ENCODE data around the gene NEDD4L.

Gene NEDD4L

GRCh38 chr18:58446391-58447060 is 402.5 kb downstream of the NEDD4L start:
- DNase-seq = no peak

DNA sequence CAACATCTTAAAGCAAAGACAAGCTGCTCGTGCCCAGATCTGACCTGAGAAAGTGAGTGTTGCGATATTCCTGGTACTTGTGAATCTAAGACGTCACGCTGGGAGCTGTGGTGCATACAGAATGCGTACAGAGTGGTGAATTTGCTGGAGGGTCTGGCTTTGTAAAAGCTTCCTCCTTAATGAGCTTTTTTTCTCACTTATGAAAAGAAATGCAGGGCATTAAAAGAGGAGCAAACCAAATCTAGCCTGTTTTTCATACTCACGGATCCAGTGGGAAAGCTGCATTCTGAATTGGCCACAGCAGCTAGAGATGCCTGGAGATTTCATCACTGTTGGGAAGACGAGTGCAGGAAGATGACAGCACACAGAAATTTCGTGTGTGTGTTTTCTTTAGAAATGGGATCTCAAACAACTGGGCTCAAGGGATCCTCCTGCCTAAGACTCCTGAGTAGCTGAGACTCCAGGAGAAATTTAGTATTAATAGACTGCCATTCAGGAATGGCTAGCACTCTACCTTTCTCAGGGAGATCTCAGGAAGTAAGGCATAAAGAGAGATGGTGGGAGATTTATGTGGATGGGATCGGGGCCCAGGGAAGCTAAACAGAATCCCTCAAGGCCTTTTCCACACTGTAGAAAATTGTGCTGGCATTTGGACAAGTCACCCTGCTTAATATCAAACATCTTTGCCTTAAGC is 403.5 kb downstream of the NEDD4L start:
- no peak for DNase-seq

DNA sequence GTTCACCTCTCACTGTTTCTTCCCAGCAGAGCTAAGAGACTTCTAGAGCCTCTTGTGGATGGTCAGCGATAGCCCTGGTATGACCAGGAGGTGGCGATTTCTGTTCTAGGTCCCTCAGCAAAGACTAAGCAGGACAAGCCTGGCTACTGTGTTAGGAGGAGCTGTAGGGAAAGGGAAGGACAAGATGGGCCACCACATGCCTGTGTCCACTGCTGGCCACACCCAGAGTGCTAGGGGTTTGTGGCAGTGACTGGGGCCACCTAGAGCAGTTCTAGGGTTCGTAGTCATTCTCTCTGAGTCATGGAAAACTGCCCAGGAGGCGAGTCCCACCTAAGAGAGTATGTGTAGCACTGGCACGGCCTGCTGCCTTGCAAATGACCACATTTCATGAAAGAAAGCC is 405.4 kb downstream of the NEDD4L start:
- no peak for DNase-seq
